Caco-2 (cell line): ENCODE data around the gene PCDHB9. TPM values are rescaled to one million over a fixed set of nuclear protein-coding genes. Genes with fewer than 3 reads are reported as not detected.
"Not testable (repeated sequence)": the region's sequence is repeated elsewhere in the genome, so short reads cannot be mapped to it uniquely, and the experiment has no call there.

Source experiments
- BruUV-seq: library from RNA; stranded (reverse); fragments of 400-500 nt; replicated peaks from 2 replicates; lab custom pipeline; 2021; lab: Mats Ljungman, UMichigan
- CTCF ChIA-PET: fragments of 300-600 bp; sonication (Branson Sonifier 250); formaldehyde crosslinking; loops from one replicate; lab custom pipeline; 2022; ENCODE audit warnings: antibody characterized with exemption; lab: Charles Lee
- POLR2A ChIA-PET: fragments of 300-600 bp; sonication (Branson Sonifier 250); formaldehyde crosslinking; loops from one replicate; lab custom pipeline; 2022; ENCODE audit warnings: antibody characterized with exemption; lab: Charles Lee
- DNase-seq, 2 experiments: peaks; one replicate each; pipeline versions ENCODE4 v3.0.0 to v3.0.0-alpha.2; 2020 to 2022
- H3K27me3 ChIP-seq: replicated peaks from 2 replicates; pipeline ENCODE4 v1.6.0; 2011; ENCODE audit warnings: low read length; ENCODE audit not compliant: control insufficient read depth, insufficient read depth
- H3K36me3 ChIP-seq: 2 replicates; pipeline ENCODE4 v1.5.1; 2011; ENCODE audit warnings: low read length; ENCODE audit not compliant: control insufficient read depth, insufficient read depth
- H3K4me1 ChIP-seq: fragments of 250-450 bp; sonication (Bioruptor Pico); 2 replicates; pipeline ENCODE4 v1.5.1; 2020; ENCODE audit warnings: mild to moderate bottlenecking
- H3K4me3 ChIP-seq: 2 replicates; pipeline ENCODE4 v1.5.1; 2011; ENCODE audit warnings: low read depth, mild to moderate bottlenecking, control low read depth, low read length
- H3K9me3 ChIP-seq: fragments of 250-450 bp; sonication (Bioruptor Pico); 2 replicates; pipeline ENCODE4 v1.5.1; 2020; ENCODE audit warnings: mild to moderate bottlenecking, moderate library complexity
- H3K27ac Mint-ChIP-seq: one replicate; pipeline ENCODE4 v1.8.0; 2022; ENCODE audit warnings: mixed read lengths; ENCODE audit not compliant: unreplicated experiment
- H3K27me3 Mint-ChIP-seq: one replicate; pipeline ENCODE4 v1.8.0; 2022; ENCODE audit warnings: mixed read lengths; ENCODE audit not compliant: insufficient read depth, unreplicated experiment
- H3K36me3 Mint-ChIP-seq: one replicate; pipeline ENCODE4 v1.8.0; 2022; ENCODE audit warnings: mild to moderate bottlenecking, mixed read lengths; ENCODE audit not compliant: insufficient read depth, unreplicated experiment
- H3K4me1 Mint-ChIP-seq: one replicate; pipeline ENCODE4 v1.8.0; 2022; ENCODE audit warnings: low read depth, mixed read lengths; ENCODE audit not compliant: unreplicated experiment
- H3K4me3 Mint-ChIP-seq: one replicate; pipeline ENCODE4 v1.8.0; 2022; ENCODE audit warnings: mild to moderate bottlenecking, moderate library complexity, mixed read lengths; ENCODE audit not compliant: unreplicated experiment
- H3K9me3 Mint-ChIP-seq: one replicate; pipeline ENCODE4 v1.8.0; 2022; ENCODE audit warnings: mixed read lengths; ENCODE audit not compliant: unreplicated experiment
- CTCF ChIP-seq, 2 experiments: fragments of 200-600 bp in 1 of 2; IDR thresholded peaks; 1 replicate in 1 of 2; 2 replicates in 1 of 2; pipeline versions ENCODE4 v1.5.1 to v1.8.0; 2011 to 2022; ENCODE audit warnings: antibody characterized with exemption in 1 of 2, control low read depth in 1 of 2, inconsistent platforms in 1 of 2, low read depth in 1 of 2, low read length in 1 of 2, mild to moderate bottlenecking in 1 of 2, moderate library complexity in 1 of 2; ENCODE audit not compliant: insufficient read depth in 1 of 2, severe bottlenecking in 1 of 2, unreplicated experiment in 1 of 2
- intact Hi-C: fragments of 100-400 bp; cut with micrococcal nuclease; formaldehyde crosslinking; loops from one replicate; pipeline ENCODE4 v1.10.0; 2022; ENCODE audit not compliant: unreplicated experiment
- total RNA-seq: library from RNA; stranded (reverse); gene quantifications from 2 replicates; pipeline ENCODE4 v1.2.3, GENCODE V29; 2022

The PCDHB9 gene
- total RNA-seq, 1 experiment from 2014 or later: not detected

GRCh38 chr5:141223112-141223783, 36.3 kb downstream of the PCDHB9 start, which contains the start of gene PCDHB14:
TSS of gene PCDHB14 (plus strand) at chr5:141223343. CDS start at chr5:141223506, 163 bp downstream.
- Mint-ChIP-seq H3K4me3 (peak within 1 kb of the TSS; percentile 58), H3K36me3 (no peaks in the 10 kb centered on the region), H3K4me1 (no peaks in the 10 kb centered on the region), H3K27me3 (no peaks in the 10 kb centered on the region), H3K27ac (no peak within 1 kb of the TSS), H3K9me3 (peaks cover 39% of the 10 kb centered on the region)
- peak in 1 of 2 experiments; percentile 28 for DNase-seq
- Histone ChIP-seq H3K36me3 (no peaks in the 10 kb centered on the region), H3K4me3 (peak within 1 kb of the TSS; percentile 32), H3K27me3 (no peaks in the 10 kb centered on the region), H3K9me3 (peaks cover 5% of the 10 kb centered on the region; the same call in 1 of the 2 replicates), H3K4me1 (no peaks in the 10 kb centered on the region)
- ChIA-PET CTCF (interaction anchor here (0.6 to 1.5 kb wide), 7 partner anchors 97 to 369 kb away, joined by 4 to 11 read pairs (median 5); partner anchors contain the start of genes PCDHGA10, PCDHGB5 and TAF7), POLR2A (interaction anchor here (0.9 kb wide), 1 partner anchor 97 kb away, joined by 3 read pairs; no protein-coding TSS in a partner anchor)
- TF ChIP-seq CTCF (IDR thresholded peaks at IDR 0.05; ENCODE audit: insufficient read depth in 1 of 2, low read depth in 1 of 2, low read length in 1 of 2, severe bottlenecking in 1 of 2, unreplicated experiment in 1 of 2): peak; percentile 21 to 29
- BruUV-seq: no TSS peak
- intact Hi-C loops: loop anchor here (1.0 kb wide), 3 partner anchors 302 to 341 kb away; no protein-coding TSS in a partner anchor

GRCh38 chr5:141224844-141225243, 37.9 kb downstream of the PCDHB9 start:
- H3K27ac Mint-ChIP-seq, BruUV-seq, intact Hi-C loops, H3K9me3 ChIP-seq, H3K4me1 Mint-ChIP-seq, H3K36me3 ChIP-seq, H3K4me3 ChIP-seq, H3K36me3 Mint-ChIP-seq, H3K4me1 ChIP-seq, POLR2A ChIA-PET, H3K27me3 ChIP-seq, H3K27me3 Mint-ChIP-seq, CTCF ChIA-PET, DNase-seq, H3K4me3 Mint-ChIP-seq: not testable (repeated sequence)
- peaks cover 40% of the 10 kb centered on the region for H3K9me3 Mint-ChIP-seq

DNA sequence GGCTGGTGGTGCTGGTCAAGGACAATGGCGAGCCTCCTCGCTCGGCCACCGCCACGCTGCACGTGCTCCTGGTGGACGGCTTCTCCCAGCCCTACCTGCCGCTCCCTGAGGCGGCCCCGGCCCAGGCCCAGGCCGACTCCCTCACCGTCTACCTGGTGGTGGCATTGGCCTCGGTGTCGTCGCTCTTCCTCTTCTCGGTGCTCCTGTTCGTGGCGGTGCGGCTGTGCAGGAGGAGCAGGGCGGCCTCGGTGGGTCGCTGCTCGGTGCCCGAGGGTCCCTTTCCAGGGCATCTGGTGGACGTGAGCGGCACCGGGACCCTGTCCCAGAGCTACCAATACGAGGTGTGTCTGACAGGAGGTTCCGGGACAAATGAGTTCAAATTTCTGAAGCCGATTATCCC, 38.5 kb downstream of the PCDHB9 start:
- H3K27me3 Mint-ChIP-seq, intact Hi-C loops, H3K27ac Mint-ChIP-seq, DNase-seq, CTCF ChIA-PET, H3K4me3 Mint-ChIP-seq, H3K4me1 ChIP-seq, POLR2A ChIA-PET, H3K9me3 ChIP-seq, H3K36me3 ChIP-seq, H3K4me1 Mint-ChIP-seq, H3K27me3 ChIP-seq, BruUV-seq, H3K36me3 Mint-ChIP-seq, H3K4me3 ChIP-seq: not testable (repeated sequence)
- H3K9me3 Mint-ChIP-seq: peaks cover 34% of the 10 kb centered on the region

DNA sequence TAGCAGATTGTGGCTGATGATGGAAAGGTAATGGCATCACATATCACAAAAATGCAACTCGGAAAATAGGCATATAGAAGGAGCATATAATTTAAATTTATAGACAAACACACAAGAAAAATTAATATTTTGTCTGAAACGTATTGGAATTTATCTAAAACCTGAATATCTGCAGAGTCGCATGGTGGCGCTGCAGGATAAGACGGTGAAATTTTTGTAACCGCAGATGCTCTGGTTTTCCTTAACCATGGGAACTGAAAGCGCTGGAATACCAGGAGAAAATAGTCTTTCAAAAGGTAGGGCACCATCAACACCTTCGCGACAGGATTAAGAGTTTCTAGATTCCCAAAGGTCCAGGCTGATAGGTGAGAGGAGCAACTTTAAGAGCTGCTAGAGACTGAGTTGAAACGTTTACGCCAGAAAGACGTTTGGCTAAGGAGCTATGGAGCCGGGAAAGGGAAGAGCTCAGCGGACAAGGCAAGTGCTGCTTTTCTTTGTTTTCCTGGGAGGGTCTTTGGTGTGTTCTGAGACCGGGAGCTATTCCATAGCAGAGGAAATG, 47.2 kb downstream of the PCDHB9 start:
- Histone ChIP-seq H3K4me3 (no peak overlapping the region), H3K36me3 (no peaks in the 10 kb centered on the region), H3K9me3 (no peaks in the 10 kb centered on the region; the same call in 1 of the 2 replicates), H3K4me1 (no peaks in the 10 kb centered on the region), H3K27me3 (no peaks in the 10 kb centered on the region)
- Mint-ChIP-seq H3K4me1 (no peaks in the 10 kb centered on the region), H3K27ac (no peak overlapping the region), H3K36me3 (no peaks in the 10 kb centered on the region), H3K4me3 (no peak overlapping the region), H3K27me3 (no peaks in the 10 kb centered on the region), H3K9me3 (peaks cover 37% of the 10 kb centered on the region)
- ChIA-PET CTCF (no interaction called here), POLR2A (no interaction called here)
- intact Hi-C loops: no loop called here
- no peak for TF ChIP-seq CTCF (IDR thresholded peaks at IDR 0.05; ENCODE audit: insufficient read depth in 1 of 2, low read depth in 1 of 2, low read length in 1 of 2, severe bottlenecking in 1 of 2, unreplicated experiment in 1 of 2)
- DNase-seq: no peak
- no TSS peak for BruUV-seq

- CTCF ChIA-PET, H3K27ac Mint-ChIP-seq, H3K36me3 Mint-ChIP-seq, H3K27me3 Mint-ChIP-seq, DNase-seq, H3K4me3 Mint-ChIP-seq, POLR2A ChIA-PET, intact Hi-C loops, BruUV-seq, H3K9me3 ChIP-seq, H3K36me3 ChIP-seq, H3K4me1 Mint-ChIP-seq, H3K4me1 ChIP-seq, H3K4me3 ChIP-seq, H3K27me3 ChIP-seq: not testable (repeated sequence)
- peaks cover 54% of the 10 kb centered on the region for H3K9me3 Mint-ChIP-seq
Measured at GRCh38 chr5:141235922-141236321, 49.0 kb downstream of the PCDHB9 start.
